PC-3 (cell line): Measurements from ENCODE around the gene TWSG1. TPM values are rescaled to one million over a fixed set of nuclear protein-coding genes. Genes with fewer than 3 reads are reported as not detected.
"Not testable (repeated sequence)": the region's sequence is repeated elsewhere in the genome, so short reads cannot be mapped to it uniquely, and the experiment has no call there.

Experiments used
- ATAC-seq: fragments of 200-7000 bp; cut with Tn5 transposase; 2 replicates; pipeline ENCODE4 v1.9.1; 2020; ENCODE audit warnings: mild to moderate bottlenecking, moderate library complexity
- BruUV-seq: library from RNA; stranded (reverse); fragments of 400-500 nt; replicated peaks from 2 replicates; lab custom pipeline; 2021; lab: Mats Ljungman, UMichigan
- CTCF ChIA-PET: fragments of 300-600 bp; sonication (Branson Sonifier 250); formaldehyde crosslinking; loops from one replicate; lab custom pipeline; 2022; ENCODE audit warnings: antibody characterized with exemption; lab: Charles Lee
- POLR2A ChIA-PET: fragments of 300-600 bp; sonication (Branson Sonifier 250); formaldehyde crosslinking; loops from one replicate; lab custom pipeline; 2022; ENCODE audit warnings: antibody characterized with exemption; ENCODE audit not compliant: unreplicated experiment; lab: Charles Lee
- DNase-seq: peaks from one replicate; pipeline ENCODE4 v3.0.0-alpha.2; 2015
- H2AFZ ChIP-seq: fragments of 300-600 bp; sonication (generic); 2 replicates; pipeline ENCODE4 v1.6.0; 2016; ENCODE audit warnings: antibody characterized with exemption, low read length
- H3F3A ChIP-seq: fragments of 300-600 bp; sonication (generic); one replicate; pipeline ENCODE4 v1.6.0; 2017; ENCODE audit warnings: antibody characterized with exemption, low read length, control low read depth, mild to moderate bottlenecking; ENCODE audit not compliant: unreplicated experiment
- H3K27ac ChIP-seq: fragments of 300-600 bp; sonication (generic); 2 replicates; pipeline ENCODE4 v1.5.1; 2016; ENCODE audit warnings: mild to moderate bottlenecking, low read length
- H3K27me3 ChIP-seq: fragments of 300-600 bp; sonication (generic); 2 replicates; pipeline ENCODE4 v1.6.1; 2016; ENCODE audit warnings: low read length, mixed read lengths
- H3K36me3 ChIP-seq: fragments of 300-600 bp; sonication (generic); 2 replicates; pipeline ENCODE4 v1.6.1; 2016; ENCODE audit warnings: low read depth, mixed run types, low read length, mixed read lengths
- H3K4me1 ChIP-seq: fragments of 300-600 bp; sonication (generic); 2 replicates; pipeline ENCODE4 v1.5.1; 2016; ENCODE audit warnings: low read length; ENCODE audit not compliant: insufficient read depth
- H3K4me2 ChIP-seq: fragments of 300-600 bp; sonication (generic); 2 replicates; pipeline ENCODE4 v1.6.0; 2016; ENCODE audit warnings: low read length
- H3K4me3 ChIP-seq: fragments of 300-600 bp; sonication (generic); 2 replicates; pipeline ENCODE4 v1.5.1; 2016; ENCODE audit warnings: mild to moderate bottlenecking, low read length, mixed read lengths
- H3K79me2 ChIP-seq: fragments of 300-600 bp; sonication (generic); 2 replicates; pipeline ENCODE4 v1.6.1; 2017; ENCODE audit warnings: low read length, mixed read lengths
- H3K9ac ChIP-seq: fragments of 300-600 bp; sonication (generic); 2 replicates; pipeline ENCODE4 v1.6.0; 2016; ENCODE audit warnings: mild to moderate bottlenecking, low read length
- H3K9me2 ChIP-seq: fragments of 300-600 bp; sonication (generic); replicated peaks from 2 replicates; pipeline ENCODE4 v1.6.1; 2016; ENCODE audit warnings: mixed run types, low read length, mixed read lengths
- H3K9me3 ChIP-seq: fragments of 300-600 bp; sonication (generic); 2 replicates; pipeline ENCODE4 v1.6.1; 2016; ENCODE audit warnings: low read length, mixed read lengths
- H4K20me1 ChIP-seq: fragments of 300-600 bp; sonication (generic); 2 replicates; pipeline ENCODE4 v1.6.1; 2016; ENCODE audit warnings: low read length, mixed read lengths
- CTCF ChIP-seq: fragments of 300-600 bp; sonication (generic); conservative IDR thresholded peaks from 2 replicates; pipeline ENCODE4 v1.5.1; 2017; ENCODE audit warnings: antibody characterized with exemption, low read depth, mild to moderate bottlenecking, low read length
- EZH2 ChIP-seq: fragments of 300-600 bp; sonication (generic); IDR thresholded peaks from one replicate; pipeline ENCODE4 v1.6.1; 2017; ENCODE audit warnings: antibody characterized with exemption, mild to moderate bottlenecking, low read length; ENCODE audit not compliant: unreplicated experiment
- EZH2phosphoT487 ChIP-seq: fragments of 300-600 bp; sonication (generic); IDR thresholded peaks from 2 replicates; pipeline ENCODE4 v1.6.1; 2018; ENCODE audit warnings: mild to moderate bottlenecking, antibody characterized with exemption, low read length, borderline replicate concordance
- intact Hi-C: fragments of 100-400 bp; cut with micrococcal nuclease; formaldehyde crosslinking; loops from 2 replicates; pipeline ENCODE4 v1.9.0; 2023
- total RNA-seq: library from RNA; depleted of rRNA; stranded (reverse); fragments of >200 nt; gene quantifications from 2 replicates; pipeline ENCODE4 v1.2.3, GENCODE V29; 2014

The TWSG1 gene
- total RNA-seq, 1 experiment from 2014 or later = 32.8 TPM

DNA sequence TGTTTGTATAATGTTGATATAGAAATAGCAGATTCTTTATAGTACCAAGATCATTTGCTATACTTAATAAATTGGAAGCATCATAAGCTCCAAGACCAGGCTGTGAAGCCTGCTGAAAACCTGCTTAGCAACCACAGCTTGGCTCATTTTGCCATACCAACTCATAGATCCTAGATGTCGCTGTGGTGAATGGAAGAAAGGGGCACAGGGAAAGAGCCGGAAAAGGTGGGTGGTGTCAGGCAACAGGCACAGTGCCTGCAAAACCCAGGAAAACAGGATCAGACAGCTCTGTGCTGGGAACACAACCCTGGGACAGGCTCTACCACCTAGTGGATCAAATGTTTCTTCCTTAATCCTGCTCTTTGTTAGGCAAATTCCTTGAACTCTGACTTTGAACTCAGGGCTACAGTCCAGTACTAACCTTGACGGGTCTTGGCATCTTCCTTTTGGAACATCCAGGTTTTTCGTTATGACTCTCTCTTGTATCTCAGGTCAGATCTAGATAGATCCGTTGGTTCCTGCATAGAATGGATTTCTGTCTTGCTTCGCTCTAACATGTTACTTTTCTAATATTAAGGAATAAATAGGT lies 31.6 kb downstream of the TWSG1 start:
- H3K36me3 ChIP-seq = no peaks in the 10 kb centered on the region
- peak overlapping the region; percentile 43; the same call in 1 of the 2 replicates for H3K4me2 ChIP-seq
- TF ChIP-seq EZH2phosphoT487 (no peak), CTCF (peak; percentile 79), EZH2 (no peak)
- peaks cover 42% of the 10 kb centered on the region for H3K4me1 ChIP-seq
- H3K4me3 ChIP-seq = no peak overlapping the region
- CTCF ChIA-PET = interaction anchor here (0.9 to 1.1 kb wide), 2 partner anchors 148 to 151 kb away, joined by 4 to 5 read pairs; no protein-coding TSS in a partner anchor
- no peaks in the 10 kb centered on the region for H3K9me2 ChIP-seq
- no peak overlapping the region for H2AFZ ChIP-seq
- BruUV-seq = no TSS peak
- POLR2A ChIA-PET = interaction anchor here (0.6 to 0.9 kb wide), 2 partner anchors 202 to 233 kb away, joined by 3 read pairs; no protein-coding TSS in a partner anchor
- intact Hi-C loops = loop anchor here (10.0 kb wide), 1 partner anchor 149 kb away; no protein-coding TSS in a partner anchor
- H3K9ac ChIP-seq = no peak overlapping the region
- peak overlapping the region; percentile 72; the same call in 1 of the 2 replicates for H3K27ac ChIP-seq
- peak; percentile 48 for ATAC-seq
- H3F3A ChIP-seq = no peaks in the 10 kb centered on the region
- peak; percentile 90 for DNase-seq
- no peaks in the 10 kb centered on the region for H3K27me3 ChIP-seq
- H4K20me1 ChIP-seq = no peaks in the 10 kb centered on the region
- H3K79me2 ChIP-seq = 0 out of 2 replicates have a peak, but pooled peaks cover 5% of the 10 kb centered on the region
- H3K9me3 ChIP-seq = no peaks in the 10 kb centered on the region

- H3K27me3 ChIP-seq, DNase-seq, BruUV-seq, H4K20me1 ChIP-seq, H2AFZ ChIP-seq, H3K79me2 ChIP-seq, H3K9me3 ChIP-seq, ATAC-seq, H3K4me2 ChIP-seq, H3K4me1 ChIP-seq, CTCF ChIA-PET, H3F3A ChIP-seq, H3K9me2 ChIP-seq, intact Hi-C loops, H3K9ac ChIP-seq, H3K27ac ChIP-seq, H3K4me3 ChIP-seq: not testable (repeated sequence)
- peaks cover 13% of the 10 kb centered on the region for H3K36me3 ChIP-seq
- POLR2A ChIA-PET = interaction anchor here (0.6 kb wide), 1 partner anchor 1562 kb away, joined by 3 read pairs; no protein-coding TSS in a partner anchor
Measured at GRCh38 chr18:9373254-9373653, 38.7 kb downstream of the TWSG1 start.

DNA sequence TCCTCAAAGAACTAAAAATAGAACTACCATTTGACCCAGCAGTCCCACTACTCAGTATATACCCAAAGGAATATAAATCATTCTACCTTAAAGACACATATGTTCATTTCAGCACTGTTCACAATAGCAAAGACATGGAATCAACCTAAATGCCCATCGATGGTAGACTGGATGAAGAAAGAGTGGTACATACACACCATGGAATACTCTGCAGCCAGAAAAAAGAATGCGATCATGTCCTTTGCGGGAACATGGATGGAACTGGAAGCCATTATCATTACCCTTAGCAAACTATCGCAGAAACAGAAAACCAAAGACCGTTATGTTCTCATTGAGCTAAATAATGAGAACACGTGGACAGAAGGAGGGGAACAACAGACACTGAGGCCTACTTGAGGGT lies 44.5 kb downstream of the TWSG1 start:
- peaks cover 13% of the 10 kb centered on the region for H3K36me3 ChIP-seq
- H4K20me1 ChIP-seq = no peaks in the 10 kb centered on the region
- H3K27ac ChIP-seq = no peak overlapping the region
- no peaks in the 10 kb centered on the region for H3K27me3 ChIP-seq
- intact Hi-C loops = no loop called here
- DNase-seq (no peak), ATAC-seq (no peak)
- H3F3A ChIP-seq = no peaks in the 10 kb centered on the region
- TF ChIP-seq EZH2phosphoT487 = no peak
- no peak for TF ChIP-seq EZH2
- no peak for TF ChIP-seq CTCF
- H3K9ac ChIP-seq = no peak overlapping the region
- BruUV-seq = no TSS peak
- H3K79me2 ChIP-seq = no peaks in the 10 kb centered on the region
- H3K9me2 ChIP-seq = no peaks in the 10 kb centered on the region
- peaks cover 8% of the 10 kb centered on the region; the same call in 1 of the 2 replicates for H3K9me3 ChIP-seq
- ChIA-PET CTCF (no interaction called here), POLR2A (no interaction called here)
- no peak overlapping the region for H3K4me3 ChIP-seq
- H3K4me2 ChIP-seq = no peak overlapping the region
- no peak overlapping the region for H2AFZ ChIP-seq
- no peaks in the 10 kb centered on the region for H3K4me1 ChIP-seq
